Endothelial cell of umbilical vein (primary cell): ENCODE results near the gene GID4. TPM values are rescaled to one million over a fixed set of nuclear protein-coding genes. Genes with fewer than 3 reads are reported as not detected.

Source experiments
- BruUV-seq: library from RNA; stranded (reverse); fragments of 400-500 nt; replicated peaks from 2 replicates; lab custom pipeline; 2021; lab: Mats Ljungman, UMichigan
- CTCF ChIA-PET: fragments of 300-600, 350-600 bp; sonication (Branson Sonifier 250); formaldehyde crosslinking; loops from one replicate; lab custom pipeline; 2021; ENCODE audit warnings: antibody characterized with exemption, inconsistent platforms; lab: Charles Lee
- POLR2A ChIA-PET: fragments of 300-600, 350-600 bp; sonication (Branson Sonifier 250); formaldehyde crosslinking; loops from one replicate; lab custom pipeline; 2021; ENCODE audit warnings: antibody characterized with exemption, inconsistent platforms; lab: Charles Lee
- DNase-seq: peaks from one replicate; pipeline ENCODE4 v3.0.0-alpha.2; 2011; ENCODE audit warnings: low read depth, low spot score
- FAIRE-seq: peaks from 2 replicates; lab custom pipeline; 2011; peaks lifted over from hg19 to GRCh38; lab: Jason Lieb, UNC
- H2AFZ ChIP-seq: 2 replicates; pipeline ENCODE4 v1.6.0; 2012; ENCODE audit warnings: low read depth, low read length, control low read depth, inconsistent platforms
- H3K27ac ChIP-seq: 2 replicates; pipeline ENCODE4 v1.5.1; 2011; ENCODE audit warnings: low read depth, mild to moderate bottlenecking, control low read depth, low read length, moderate library complexity; ENCODE audit not compliant: insufficient read depth
- H3K27me3 ChIP-seq, 2 experiments: 2 replicates each; pipeline versions ENCODE4 v1.6.0 to v1.6.1; 2011; ENCODE audit warnings: low read length in 2 of 2, mixed read lengths in 1 of 2; ENCODE audit not compliant: control insufficient read depth in 2 of 2, insufficient read depth in 2 of 2
- H3K36me3 ChIP-seq, 2 experiments: 2 replicates in 1 of 2; 3 replicates in 1 of 2; pipeline ENCODE4 v1.5.1; 2011; ENCODE audit warnings: low read length in 2 of 2, mild to moderate bottlenecking in 1 of 2, moderate library complexity in 1 of 2; ENCODE audit not compliant: control insufficient read depth in 2 of 2, insufficient read depth in 2 of 2; ENCODE audit errors: extremely low read depth in 1 of 2
- H3K4me1 ChIP-seq: 3 replicates; pipeline ENCODE4 v1.5.1; 2011; ENCODE audit warnings: mild to moderate bottlenecking, low read length; ENCODE audit not compliant: control insufficient read depth, insufficient read depth; ENCODE audit errors: extremely low read depth
- H3K4me2 ChIP-seq: 2 replicates; pipeline ENCODE4 v1.6.1; 2011; ENCODE audit warnings: low read length, control low read depth, mixed read lengths; ENCODE audit not compliant: insufficient read depth
- H3K4me3 ChIP-seq, 3 experiments: fragments of 200-600 bp in 1 of 3; sonication (generic), shearing (Covaris generic) in 1 of 3; replicated peaks in 1 of 3; 2 replicates each; pipeline ENCODE4 v1.5.1; 2011 to 2016; ENCODE audit warnings: control low read depth in 3 of 3, low read length in 3 of 3, mild to moderate bottlenecking in 2 of 3, inconsistent platforms in 1 of 3, low read depth in 1 of 3, moderate library complexity in 1 of 3; ENCODE audit not compliant: insufficient read depth in 1 of 3
- H3K79me2 ChIP-seq: 2 replicates; pipeline ENCODE4 v1.6.0; 2012; ENCODE audit warnings: low read length, inconsistent platforms; ENCODE audit not compliant: control insufficient read depth, insufficient read depth
- H3K9ac ChIP-seq: replicated peaks from 2 replicates; pipeline ENCODE3; 2011; ENCODE audit warnings: low read length, control low read depth; ENCODE audit not compliant: insufficient read depth; ENCODE audit errors: extremely low read depth
- H3K9me1 ChIP-seq: replicated peaks from 3 replicates; pipeline ENCODE4 v1.6.0; 2011; ENCODE audit warnings: mild to moderate bottlenecking, low read length; ENCODE audit not compliant: control insufficient read depth, insufficient read depth; ENCODE audit errors: extremely low read depth
- H3K9me3 ChIP-seq: replicated peaks from 2 replicates; pipeline ENCODE4 v1.5.1; 2012; ENCODE audit warnings: low read length, inconsistent platforms; ENCODE audit not compliant: control insufficient read depth, insufficient read depth
- H4K20me1 ChIP-seq: replicated peaks from 2 replicates; pipeline ENCODE3; 2011; ENCODE audit warnings: mild to moderate bottlenecking, low read length; ENCODE audit not compliant: control insufficient read depth, insufficient read depth; ENCODE audit errors: extremely low read depth
- CTCF ChIP-seq, 2 donors: IDR thresholded peaks; 1 replicate in 1 of 2; 2 replicates in 1 of 2; pipeline ENCODE4 v1.5.1; 2011; ENCODE audit warnings: low read length in 2 of 2, mild to moderate bottlenecking in 2 of 2, moderate library complexity in 2 of 2, control low read depth in 1 of 2, inconsistent platforms in 1 of 2, low read depth in 1 of 2; ENCODE audit not compliant: insufficient read depth in 1 of 2; ENCODE audit errors: extremely low read depth in 1 of 2
- EZH2 ChIP-seq: IDR thresholded peaks from 2 replicates; pipeline ENCODE4 v1.6.1; 2012; ENCODE audit warnings: borderline replicate concordance, low read depth, mild to moderate bottlenecking, moderate library complexity, low read length, inconsistent platforms; ENCODE audit not compliant: severe bottlenecking
- FOS ChIP-seq: IDR thresholded peaks from 2 replicates; pipeline ENCODE4 v1.6.1; 2011; ENCODE audit warnings: mild to moderate bottlenecking, low read length, moderate library complexity, borderline replicate concordance; ENCODE audit not compliant: insufficient read depth
- GATA2 ChIP-seq: IDR thresholded peaks from 2 replicates; pipeline ENCODE4 v1.7.0; 2011; ENCODE audit warnings: low read depth, mild to moderate bottlenecking, moderate library complexity, mixed read lengths, low read length; ENCODE audit not compliant: insufficient read length, insufficient read depth
- JUN ChIP-seq: IDR thresholded peaks from 2 replicates; pipeline ENCODE4 v1.6.1; 2011; ENCODE audit warnings: borderline replicate concordance, low read depth; ENCODE audit not compliant: insufficient read length, insufficient read depth
- MAX ChIP-seq: IDR thresholded peaks from 2 replicates; pipeline ENCODE4 v1.6.1; 2011; ENCODE audit not compliant: insufficient read depth, insufficient read length
- MYC ChIP-seq: IDR thresholded peaks from one replicate; pipeline ENCODE4 v1.6.1; 2011; ENCODE audit warnings: mild to moderate bottlenecking, low read depth, low read length
- POLR2A ChIP-seq: IDR thresholded peaks from 2 replicates; pipeline ENCODE4 v1.6.1; 2012; ENCODE audit warnings: low read depth, mild to moderate bottlenecking, control low read depth, low read length
- dilution Hi-C: fragments of 300-500 bp; cut with MboI; formaldehyde crosslinking; loops from one replicate; pipeline ENCODE4 v1.15.0; 2019; ENCODE audit warnings: low sequenced_read_pairs; ENCODE audit not compliant: extremely low pct_ligation_motif_present
- intact Hi-C: fragments of 100-400 bp; cut with micrococcal nuclease; formaldehyde crosslinking; loops from one replicate; pipeline ENCODE4 v1.10.0; 2022
- polyA plus RNA-seq, 4 experiments: library from polyadenylated mRNA; depleted of rRNA in 3 of 4; stranded (reverse) in 3 of 4; unstranded in 1 of 4; fragments of >200 nt; gene quantifications; 2 replicates each; pipeline versions ENCODE4 v1.2.1 to v1.2.3, GENCODE V29; 2011 to 2012; ENCODE audit warnings: missing spikeins in 1 of 4
- total RNA-seq: library from RNA; stranded (reverse); gene quantifications from 2 replicates; pipeline ENCODE4 v1.2.3, GENCODE V29; 2021

GID4 gene
- total and polyA plus RNA-seq, 2 donors (not counting 3 experiments of a cell fraction or from before 2014, with no cell fraction given) = 6.4 to 11.3 TPM

DNA sequence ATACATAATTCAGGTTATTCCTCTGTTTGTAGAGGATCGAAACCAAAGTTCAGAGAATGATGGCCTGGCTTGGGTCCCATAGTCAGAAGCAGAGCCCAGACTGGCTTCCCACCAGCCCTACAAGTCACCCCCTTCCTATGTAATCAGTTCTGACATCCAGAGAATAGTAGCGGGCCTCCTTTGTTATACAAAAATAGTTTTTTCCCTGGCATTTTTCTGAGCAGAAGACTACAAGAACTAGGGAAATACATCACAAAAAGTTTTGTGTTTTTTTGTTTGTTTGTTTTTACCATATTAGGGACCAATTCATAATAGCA, 19.4 kb upstream of the GID4 start:
- Histone ChIP-seq H3K27me3 (no peaks in the 10 kb centered on the region), H3K27ac (no peak overlapping the region), H3K9me1 (no peaks in the 10 kb centered on the region), H3K79me2 (no peaks in the 10 kb centered on the region), H3K9ac (no peak overlapping the region), H3K4me1 (peaks cover 5% of the 10 kb centered on the region), H3K4me2 (no peak overlapping the region), H4K20me1 (no peaks in the 10 kb centered on the region), H3K36me3 (peaks cover 0 to 9% of the 10 kb centered on the region in 2 experiments), H3K9me3 (no peaks in the 10 kb centered on the region), H2AFZ (no peak overlapping the region), H3K4me3 (no peak overlapping the region)
- DNase-seq (no peak), FAIRE-seq (no peak)
- POLR2A ChIA-PET = no interaction called here
- dilution Hi-C loops = no loop called here
- intact Hi-C loops = no loop called here
- no TSS peak for BruUV-seq
- CTCF ChIA-PET = interaction anchor here (1.1 kb wide), 1 partner anchor 229 kb away, joined by 3 read pairs; no protein-coding TSS in a partner anchor
- TF ChIP-seq GATA2 (no peak), MYC (no peak), MAX (no peak), JUN (no peak), EZH2 (no peak), CTCF (IDR thresholded peaks at IDR 0.05; ENCODE audit: extremely low read depth in 1 of 2, insufficient read depth in 1 of 2, low read depth in 1 of 2, low read length in 2 of 2) (no peak), FOS (no peak), POLR2A (no peak)
